Type B pancreatic cell (in vitro differentiated cells): ENCODE measurements around the gene C3orf20. TPM values are rescaled to one million over a fixed set of nuclear protein-coding genes. Genes with fewer than 3 reads are reported as not detected.
"Not testable (repeated sequence)": the region's sequence is repeated elsewhere in the genome, so short reads cannot be mapped to it uniquely, and the experiment has no call there.

Experiments used
- DNase-seq: peaks from one replicate; pipeline ENCODE4 v3.0.0; 2021; ENCODE audit warnings: mixed read lengths; ENCODE audit not compliant: unreplicated experiment; ENCODE audit errors: extremely low spot score
- H3K27ac Mint-ChIP-seq: 2 replicates; pipeline ENCODE4 v1.8.0; 2021; ENCODE audit warnings: mild to moderate bottlenecking, mixed read lengths
- H3K27me3 Mint-ChIP-seq: 2 replicates; pipeline ENCODE4 v1.8.0; 2021; ENCODE audit warnings: mixed read lengths
- H3K36me3 Mint-ChIP-seq: 2 replicates; pipeline ENCODE4 v1.8.0; 2021; ENCODE audit warnings: mixed read lengths
- H3K4me1 Mint-ChIP-seq: one replicate; pipeline ENCODE4 v1.8.0; 2021; ENCODE audit warnings: mixed read lengths; ENCODE audit not compliant: unreplicated experiment
- H3K4me3 Mint-ChIP-seq: 2 replicates; pipeline ENCODE4 v1.8.0; 2021; ENCODE audit warnings: mild to moderate bottlenecking, mixed read lengths
- H3K9me3 Mint-ChIP-seq: 2 replicates; pipeline ENCODE4 v1.8.0; 2021; ENCODE audit warnings: mixed read lengths
- total RNA-seq: library from RNA; stranded (reverse); gene quantifications from 2 replicates; pipeline ENCODE4 v1.2.1, GENCODE V29; 2021; ENCODE audit warnings: low replicate concordance
- TF ChIP-seq, protein P1 (sequence below): fragments of 200-600 bp; sonication (generic); conservative IDR thresholded peaks from 2 replicates; pipeline ENCODE4 v1.5.0; 2021; ENCODE audit warnings: antibody characterized with exemption, mild to moderate bottlenecking

The C3orf20 gene
- total RNA-seq, 1 donor from 2014 or later: 0.24 TPM

DNA sequence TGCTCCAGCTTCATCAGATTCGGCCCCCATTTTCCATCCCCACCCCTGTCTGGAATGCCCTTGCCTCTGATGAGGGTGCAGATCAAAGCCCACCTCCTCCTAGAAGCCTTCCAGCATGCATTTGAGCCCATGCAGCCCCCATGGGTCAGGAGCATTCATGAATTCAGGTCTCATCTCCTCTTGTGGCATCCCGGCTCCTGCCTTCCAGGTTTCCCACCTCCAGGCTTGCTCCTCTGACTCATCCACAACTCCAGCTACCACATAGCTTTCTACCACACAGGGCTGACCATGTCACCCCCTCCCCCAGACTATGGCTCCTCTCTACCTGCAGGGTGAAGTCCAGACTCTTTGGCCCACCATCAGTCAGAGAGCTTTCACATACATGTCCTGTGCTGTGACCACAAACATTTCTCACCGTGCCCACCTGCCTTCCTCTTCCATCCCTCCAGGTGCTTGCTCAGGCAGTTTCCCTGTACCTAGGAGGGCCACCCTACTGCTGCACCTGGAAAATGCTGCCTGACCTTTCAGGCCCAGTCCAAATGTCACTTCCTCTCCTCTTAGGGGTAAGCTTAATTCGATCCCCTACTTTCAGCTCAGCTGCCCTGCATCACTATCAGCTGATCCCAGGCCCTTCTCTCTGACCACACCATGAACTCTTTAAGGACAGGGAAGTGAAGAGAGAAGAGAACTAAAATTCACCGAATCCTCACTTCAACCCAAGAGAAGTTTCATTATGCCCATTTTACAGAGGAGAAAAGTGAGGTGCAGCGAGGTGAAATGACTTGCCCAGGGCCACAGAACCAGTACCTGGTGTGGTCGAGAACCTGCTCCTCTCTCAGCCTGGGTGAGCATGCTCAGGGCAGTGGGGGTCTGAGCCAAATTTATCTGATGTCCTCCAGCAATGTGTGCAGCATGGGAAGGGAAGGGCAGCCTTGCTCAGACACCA is 130.2 kb downstream of the C3orf20 start:
- no peak for DNase-seq
- no peak overlapping the region for H3K27ac Mint-ChIP-seq
- no peaks in the 10 kb centered on the region for H3K36me3 Mint-ChIP-seq
- TF ChIP-seq, protein P1, sequence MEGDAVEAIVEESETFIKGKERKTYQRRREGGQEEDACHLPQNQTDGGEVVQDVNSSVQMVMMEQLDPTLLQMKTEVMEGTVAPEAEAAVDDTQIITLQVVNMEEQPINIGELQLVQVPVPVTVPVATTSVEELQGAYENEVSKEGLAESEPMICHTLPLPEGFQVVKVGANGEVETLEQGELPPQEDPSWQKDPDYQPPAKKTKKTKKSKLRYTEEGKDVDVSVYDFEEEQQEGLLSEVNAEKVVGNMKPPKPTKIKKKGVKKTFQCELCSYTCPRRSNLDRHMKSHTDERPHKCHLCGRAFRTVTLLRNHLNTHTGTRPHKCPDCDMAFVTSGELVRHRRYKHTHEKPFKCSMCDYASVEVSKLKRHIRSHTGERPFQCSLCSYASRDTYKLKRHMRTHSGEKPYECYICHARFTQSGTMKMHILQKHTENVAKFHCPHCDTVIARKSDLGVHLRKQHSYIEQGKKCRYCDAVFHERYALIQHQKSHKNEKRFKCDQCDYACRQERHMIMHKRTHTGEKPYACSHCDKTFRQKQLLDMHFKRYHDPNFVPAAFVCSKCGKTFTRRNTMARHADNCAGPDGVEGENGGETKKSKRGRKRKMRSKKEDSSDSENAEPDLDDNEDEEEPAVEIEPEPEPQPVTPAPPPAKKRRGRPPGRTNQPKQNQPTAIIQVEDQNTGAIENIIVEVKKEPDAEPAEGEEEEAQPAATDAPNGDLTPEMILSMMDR: no peak
- no peaks in the 10 kb centered on the region for H3K9me3 Mint-ChIP-seq
- peaks cover 81% of the 10 kb centered on the region for H3K27me3 Mint-ChIP-seq
- H3K4me1 Mint-ChIP-seq: peaks cover 20% of the 10 kb centered on the region
- H3K4me3 Mint-ChIP-seq: no peak overlapping the region

DNA sequence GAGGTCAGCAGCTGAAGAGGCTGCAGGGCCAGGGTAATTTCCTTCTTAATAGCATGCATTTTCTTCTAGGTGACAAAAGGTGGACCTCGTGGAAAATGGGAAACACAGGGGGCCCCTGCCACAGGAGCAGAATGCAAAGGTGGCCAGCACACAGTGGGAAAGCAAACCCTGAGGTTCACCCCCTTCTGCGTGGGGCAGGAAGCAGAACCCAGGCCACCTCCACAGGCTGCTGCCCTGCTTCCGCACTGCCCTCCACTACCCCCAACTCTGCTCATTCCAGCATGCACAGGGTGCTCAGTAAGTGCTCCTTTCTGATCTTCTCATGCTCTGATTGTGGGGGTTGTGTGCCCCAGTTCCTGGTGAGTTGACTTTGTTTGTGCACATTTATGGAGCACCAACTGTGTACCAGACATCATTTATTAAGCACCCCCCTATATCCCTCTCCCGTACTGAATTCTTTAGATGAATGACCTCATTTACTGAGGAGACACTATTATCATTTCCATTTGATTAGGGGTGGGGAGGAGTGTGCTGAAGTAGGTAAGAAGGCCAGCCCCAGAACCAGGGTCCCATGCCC is 131.1 kb downstream of the C3orf20 start:
- Mint-ChIP-seq H3K27ac (no peak overlapping the region), H3K4me1 (peaks cover 20% of the 10 kb centered on the region), H3K4me3 (no peak overlapping the region), H3K36me3 (no peaks in the 10 kb centered on the region), H3K9me3 (no peaks in the 10 kb centered on the region), H3K27me3 (peaks cover 81% of the 10 kb centered on the region)
- TF ChIP-seq, protein P1: no peak
- DNase-seq: no peak

DNA sequence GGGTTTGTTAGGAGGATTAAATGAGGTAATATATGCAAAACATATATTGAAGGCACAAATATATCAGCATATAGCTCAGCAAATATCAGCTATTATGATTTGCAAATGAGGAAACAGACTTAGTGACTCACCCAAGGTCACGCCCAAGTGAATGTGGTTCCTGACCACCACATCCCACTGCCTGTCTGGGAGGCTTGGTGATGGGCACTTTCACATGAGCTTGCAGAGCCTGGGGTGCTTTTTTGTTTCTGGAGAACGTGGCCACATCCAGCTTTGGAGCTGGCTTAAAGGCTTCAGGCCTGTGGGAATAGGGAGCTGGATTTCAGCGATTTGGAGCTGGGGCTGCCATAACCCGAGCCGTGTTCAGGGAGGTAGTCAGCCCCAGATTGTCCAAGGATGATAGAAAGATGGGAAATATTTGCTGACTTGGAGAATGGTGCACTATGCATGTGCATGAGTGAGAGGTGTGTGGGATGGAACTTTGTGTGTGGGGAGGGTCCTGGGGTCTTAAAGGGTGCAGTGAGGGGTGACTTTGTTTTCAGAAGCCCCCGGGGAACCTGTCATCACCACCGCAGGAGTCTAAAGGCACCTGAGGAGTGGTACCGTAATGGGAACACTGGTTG is 131.8 kb downstream of the C3orf20 start:
- no peak for DNase-seq
- Mint-ChIP-seq H3K9me3 (no peaks in the 10 kb centered on the region), H3K36me3 (no peaks in the 10 kb centered on the region), H3K27me3 (peaks cover 83% of the 10 kb centered on the region), H3K4me1 (peaks cover 20% of the 10 kb centered on the region), H3K4me3 (no peak overlapping the region), H3K27ac (no peak overlapping the region)
- TF ChIP-seq, protein P1: no peak

DNA sequence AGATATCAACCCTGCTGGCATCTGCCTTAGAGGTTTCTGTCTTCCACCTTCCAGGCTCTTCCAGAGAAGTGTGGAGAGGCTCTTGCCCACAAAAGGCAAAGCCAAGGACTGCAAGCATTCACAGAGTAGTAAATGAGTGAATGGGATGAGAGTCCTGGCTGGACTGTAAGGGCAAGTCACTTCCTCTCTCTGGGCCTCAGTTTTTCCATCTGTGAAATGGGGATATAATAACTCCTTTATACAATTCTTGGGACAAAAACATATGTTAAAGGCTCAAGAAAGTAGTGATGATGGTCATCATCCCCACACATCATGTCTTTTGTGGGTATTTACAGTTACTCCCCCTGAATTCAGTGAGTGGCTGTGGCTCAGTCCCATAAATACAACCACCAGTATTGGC is 133.1 kb downstream of the C3orf20 start:
- Mint-ChIP-seq H3K27ac (no peak overlapping the region), H3K9me3 (no peaks in the 10 kb centered on the region), H3K4me1 (peaks cover 18% of the 10 kb centered on the region), H3K4me3 (no peak overlapping the region), H3K36me3 (no peaks in the 10 kb centered on the region), H3K27me3 (peaks cover 85% of the 10 kb centered on the region)
- DNase-seq: no peak
- TF ChIP-seq, protein P1: no peak

DNA sequence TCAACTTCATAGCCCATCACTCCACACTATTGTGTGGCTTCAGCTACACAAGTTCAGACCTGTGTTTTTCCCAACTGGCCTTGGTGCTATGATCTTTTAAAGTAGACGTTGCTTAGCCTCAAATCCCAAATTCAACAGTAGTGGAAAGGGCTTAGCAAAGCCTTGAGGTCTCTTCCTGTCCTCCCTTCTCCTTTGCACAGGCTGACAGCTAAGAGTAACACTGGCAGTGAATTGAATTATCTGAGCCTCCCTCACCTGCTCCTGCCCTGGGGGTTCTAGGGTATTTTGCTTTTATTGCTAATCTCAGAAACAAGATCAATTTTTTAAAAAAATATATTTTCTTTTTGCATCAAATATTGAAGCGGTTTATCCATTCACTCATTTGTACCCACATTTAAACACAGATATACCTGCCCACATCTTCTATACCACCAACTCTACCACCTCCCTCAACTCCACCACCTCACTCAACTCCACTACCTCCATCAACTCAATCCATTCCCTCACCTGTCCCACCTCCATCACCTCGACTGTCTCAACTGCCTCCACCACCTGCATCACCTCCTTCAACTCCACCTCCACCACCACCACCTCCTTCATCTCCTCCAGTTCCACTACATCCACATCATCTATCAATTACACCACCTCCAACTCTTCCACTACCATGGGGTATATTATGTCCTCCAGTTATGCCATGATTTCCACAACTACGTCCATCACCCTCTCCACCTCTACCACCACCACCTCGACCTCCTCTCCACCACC is 133.7 kb downstream of the C3orf20 start:
- H3K36me3 Mint-ChIP-seq: no peaks in the 10 kb centered on the region

DNA sequence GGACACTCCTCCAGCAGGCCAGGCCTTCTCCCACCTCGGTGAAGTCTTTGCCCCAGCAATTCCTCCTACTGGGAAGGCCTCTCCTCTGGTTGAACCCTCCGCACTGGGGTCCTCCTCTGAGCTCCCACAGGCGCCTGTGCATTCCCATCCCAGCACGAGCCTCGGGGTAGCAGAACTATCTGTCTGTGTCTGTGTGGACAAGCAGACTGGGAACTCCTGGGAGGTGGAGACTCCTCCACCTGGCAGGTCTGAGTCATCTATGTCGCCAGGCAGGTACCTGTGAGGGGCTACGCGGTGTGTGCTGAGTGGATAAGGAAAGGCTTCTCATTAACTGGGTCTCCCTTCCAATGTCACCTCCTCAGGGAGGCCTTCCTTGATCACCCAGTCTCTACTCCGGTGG is 134.7 kb downstream of the C3orf20 start:
- not testable (repeated sequence) for H3K27ac Mint-ChIP-seq
- Mint-ChIP-seq H3K4me3 (peak overlapping the region; percentile 80), H3K27me3 (peaks cover 91% of the 10 kb centered on the region)

More for the DNA sequence above, 133.7 kb downstream of the C3orf20 start:
- DNase-seq: no peak
- Mint-ChIP-seq H3K27me3 (peaks cover 87% of the 10 kb centered on the region), H3K4me1 (peaks cover 13% of the 10 kb centered on the region), H3K27ac (no peak overlapping the region), H3K4me3 (peak overlapping the region; percentile 12), H3K9me3 (no peaks in the 10 kb centered on the region)
- TF ChIP-seq, protein P1: no peak

More for the DNA sequence above, 134.7 kb downstream of the C3orf20 start:
- DNase-seq, H3K4me1 Mint-ChIP-seq, H3K36me3 Mint-ChIP-seq, H3K9me3 Mint-ChIP-seq: not testable (repeated sequence)
